K562 (cell line): Measurements from ENCODE around the gene SFXN3. TPM values are rescaled to one million over a fixed set of nuclear protein-coding genes. Genes with fewer than 3 reads are reported as not detected.

Experiments
- ATAC-seq: fragments of 200-7000 bp; cut with Tn5 transposase; 3 replicates; pipeline ENCODE4 v1.9.1; 2020; ENCODE audit warnings: moderate library complexity
- BruUV-seq: library from RNA; stranded (reverse); fragments of 400-500 nt; replicated peaks from 2 replicates; lab custom pipeline; 2021; lab: Mats Ljungman, UMichigan
- CTCF ChIA-PET: fragments of 300-600 bp; formaldehyde crosslinking; extraction: SDS; loops from one replicate; lab custom pipeline; 2021; ENCODE audit warnings: low intra/inter-chr PET ratio; lab: Yijun Ruan, JAX
- POLR2A ChIA-PET: fragments of 300-600, 350-650 bp; sonication (Branson Sonifier 250); formaldehyde crosslinking; extraction: SDS; loops from one replicate; lab custom pipeline; 2021; ENCODE audit warnings: antibody characterized with exemption, inconsistent platforms; lab: Yijun Ruan, JAX
- DNase-seq, 4 experiments: peaks; one replicate each; pipeline versions ENCODE4 v3.0.0 to v3.0.0-alpha.2; 2011 to 2018; ENCODE audit warnings: low spot score in 3 of 4, mixed read lengths in 3 of 4; ENCODE audit errors: extremely low read depth in 1 of 4
- FAIRE-seq: peaks from 2 replicates; lab custom pipeline; 2011; peaks lifted over from hg19 to GRCh38; lab: Jason Lieb, UNC
- H2AFZ ChIP-seq: 2 replicates; pipeline ENCODE4 v1.6.0; 2011; ENCODE audit warnings: low read depth, low read length, control low read depth, inconsistent platforms
- H3K27ac ChIP-seq: fragments of 200-600 bp; 3 replicates; pipeline ENCODE4 v1.8.0; 2011; ENCODE audit warnings: low read depth, mild to moderate bottlenecking, control low read depth, inconsistent platforms, low read length, moderate library complexity, mixed read lengths; ENCODE audit errors: extremely low read depth
- H3K27me3 ChIP-seq, 2 experiments: fragments of 300-600 bp in 1 of 2; 2 replicates in 1 of 2; 3 replicates in 1 of 2; pipeline versions ENCODE4 v1.6.0 to v1.8.0; 2011; ENCODE audit warnings: inconsistent platforms in 2 of 2, low read length in 2 of 2, mild to moderate bottlenecking in 1 of 2, mixed read lengths in 1 of 2, moderate library complexity in 1 of 2; ENCODE audit not compliant: control insufficient read depth in 2 of 2, insufficient read depth in 2 of 2
- H3K36me3 ChIP-seq: fragments of 300-600 bp; 3 replicates; pipeline ENCODE4 v1.8.0; 2011; ENCODE audit warnings: mild to moderate bottlenecking, low read length, inconsistent platforms; ENCODE audit not compliant: control insufficient read depth, insufficient read depth
- H3K4me1 ChIP-seq, 2 experiments: fragments of 200-600 bp in 1 of 2; replicated peaks in 1 of 2; 2 replicates in 1 of 2; 3 replicates in 1 of 2; pipeline versions ENCODE4 v1.5.1 to v1.8.0; 2011; ENCODE audit warnings: inconsistent platforms in 2 of 2, low read length in 2 of 2, mild to moderate bottlenecking in 1 of 2, mixed read lengths in 1 of 2, moderate library complexity in 1 of 2; ENCODE audit not compliant: control insufficient read depth in 2 of 2, insufficient read depth in 2 of 2
- H3K4me2 ChIP-seq: 2 replicates; pipeline ENCODE4 v1.6.1; 2011; ENCODE audit warnings: low read length, control low read depth, inconsistent platforms, mixed read lengths; ENCODE audit not compliant: insufficient read depth
- H3K4me3 ChIP-seq: fragments of 200-600 bp; sonication (generic), shearing (Covaris generic); 2 replicates; pipeline ENCODE4 v1.5.1; 2016; ENCODE audit warnings: control low read depth, inconsistent platforms
- H3K79me2 ChIP-seq: fragments of 200-600 bp; 3 replicates; pipeline ENCODE4 v1.8.0; 2011; ENCODE audit warnings: low read length, inconsistent platforms; ENCODE audit not compliant: control insufficient read depth, insufficient read depth
- H3K9ac ChIP-seq, 2 experiments: 2 replicates each; pipeline versions ENCODE4 v1.6.0 to v1.6.1; 2011; ENCODE audit warnings: low read depth in 2 of 2, low read length in 2 of 2, control low read depth in 1 of 2, inconsistent platforms in 1 of 2, mild to moderate bottlenecking in 1 of 2, mixed read lengths in 1 of 2; ENCODE audit not compliant: insufficient read depth in 1 of 2
- H3K9me1 ChIP-seq: one replicate; pipeline ENCODE4 v1.6.0; 2011; ENCODE audit warnings: inconsistent platforms, mild to moderate bottlenecking, low read length, moderate library complexity; ENCODE audit not compliant: control insufficient read depth, insufficient read depth
- H3K9me3 ChIP-seq: replicated peaks from 2 replicates; pipeline ENCODE4 v1.5.1; 2011; ENCODE audit warnings: low read depth, low read length, inconsistent platforms; ENCODE audit not compliant: control insufficient read depth, insufficient read depth
- H4K20me1 ChIP-seq: replicated peaks from 2 replicates; pipeline ENCODE4 v1.6.1; 2011; ENCODE audit warnings: low read length, inconsistent platforms, mixed read lengths; ENCODE audit not compliant: control insufficient read depth, insufficient read depth
- ERF ChIP-seq: fragments of 450-650 bp; formaldehyde crosslinking; IDR thresholded peaks from 2 replicates; pipeline ENCODE4 v1.4.0; 2020; ENCODE audit warnings: mild to moderate bottlenecking, mixed read lengths
- FOXK2 ChIP-seq, 2 experiments: fragments of 450-650 bp; IDR thresholded peaks in 1 of 2; conservative IDR thresholded peaks in 1 of 2; 2 replicates each; pipeline ENCODE4 v1.6.1; 2016; ENCODE audit warnings: low read depth in 2 of 2, mild to moderate bottlenecking in 1 of 2
- NFRKB ChIP-seq: fragments of 450-650 bp; IDR thresholded peaks from 2 replicates; pipeline ENCODE4 v1.6.1; 2016; ENCODE audit warnings: low read depth
- NR4A1 ChIP-seq, 2 experiments: fragments of 250-450 bp in 1 of 2; fragments of 450-650 bp in 1 of 2; sonication (Bioruptor Pico) in 1 of 2; IDR thresholded peaks; 2 replicates each; pipeline versions ENCODE4 v1.4.0 to v1.6.1; 2016 to 2020; ENCODE audit warnings: mild to moderate bottlenecking in 2 of 2, missing compliant biosample characterization in 1 of 2, missing genetic modification characterization in 1 of 2, moderate library complexity in 1 of 2
- PTBP1 ChIP-seq: fragments of 200-400 bp; formaldehyde crosslinking; IDR thresholded peaks from 2 replicates; pipeline ENCODE4 v1.6.1; 2017; ENCODE audit warnings: low read depth, low read length
- XRCC4 ChIP-seq: IDR thresholded peaks from one replicate; pipeline ENCODE4 v1.6.1; 2011; ENCODE audit not compliant: insufficient read depth, insufficient read length; ENCODE audit errors: extremely low read depth
- ZBTB5 ChIP-seq: fragments of 450-650 bp; IDR thresholded peaks from 2 replicates; pipeline ENCODE4 v1.6.1; 2017; ENCODE audit warnings: antibody characterized with exemption
- ZNF24 ChIP-seq: fragments of 450-650 bp; IDR thresholded peaks from 2 replicates; pipeline ENCODE4 v1.6.1; 2016
- WGBS: fragments of 100-300 bp; shearing (Covaris generic); methylation state at CpG from one replicate; pipeline ENCODE4 v1.1.6; 2016; ENCODE audit warnings: low coverage, mixed read lengths; ENCODE audit not compliant: insufficient coverage; ENCODE audit errors: missing lambda C conversion rate; 5-methylcytosine and 5-hydroxymethylcytosine counted together
- in situ Hi-C: fragments of 300-500 bp; cut with MboI; formaldehyde crosslinking; loops from 4 replicates; pipeline ENCODE4 v1.15.0; 2018; ENCODE audit warnings: inconsistent platforms, mixed read lengths
- intact Hi-C: fragments of 100-400 bp; cut with micrococcal nuclease; formaldehyde crosslinking; loops from 2 replicates; pipeline ENCODE4 v1.14.2; 2022
- polyA plus RNA-seq, 8 experiments: library from polyadenylated mRNA; depleted of rRNA in 4 of 8; stranded (reverse) in 5 of 8; unstranded in 3 of 8; fragments of >200 nt; fragmentation: Nextera tagmentation in 2 of 8; fragmentation: Illumina TruSeq in 1 of 8; extraction: Ambion mirVana in 2 of 8; extraction: Trizol in 1 of 8; gene quantifications; 2 replicates each; pipeline versions ENCODE4 v1.2.1 to v1.2.3, GENCODE V29; 2011 to 2014; ENCODE audit warnings: inconsistent platforms in 1 of 8, missing spikeins in 1 of 8
- total RNA-seq, 7 experiments: library from RNA; depleted of rRNA in 6 of 7; stranded (reverse); fragments of >200 nt in 6 of 7; fragmentation: Illumina TruSeq in 2 of 7; extraction: Trizol in 2 of 7; gene quantifications; 2 replicates each; pipeline versions ENCODE4 v1.2.1 to v1.2.3, GENCODE V29; 2011 to 2021; ENCODE audit warnings: low replicate concordance in 1 of 7

SFXN3 gene
- total and polyA plus RNA-seq, 9 of the 15 experiments (the other 6 are each of a cell fraction or from before 2014, with no cell fraction given): 0.24 to 4.6 (median 0.86) TPM

GRCh38 chr10:101035916-101036702, 5.1 kb downstream of the SFXN3 start (continued):
- no peak for TF ChIP-seq ZNF24
- TF ChIP-seq PTBP1: no peak
- TF ChIP-seq, all 486 proteins: peak for 0

GRCh38 chr10:101036726-101037125, 5.7 kb downstream of the SFXN3 start:
- Histone ChIP-seq H3K4me3 (no peak overlapping the region), H3K4me2 (no peak overlapping the region), H3K27me3 (no peaks in the 10 kb centered on the region), H4K20me1 (no peaks in the 10 kb centered on the region), H3K9ac (peak overlapping the region in 1 of 2 experiments; percentile 35; a peak in 1 of 4 replicates), H3K36me3 (no peaks in the 10 kb centered on the region), H3K4me1 (peaks cover 13 to 22% of the 10 kb centered on the region in 2 experiments), H3K9me1 (no peaks in the 10 kb centered on the region), H3K27ac (no peak overlapping the region), H3K9me3 (no peaks in the 10 kb centered on the region), H2AFZ (no peak overlapping the region), H3K79me2 (no peaks in the 10 kb centered on the region)
- WGBS: 11% methylated on average over 6 of the region's 7 CpGs
- ChIA-PET POLR2A (interaction anchor here (0.6 kb wide), 2 partner anchors 14 to 141 kb away, joined by 3 to 4 read pairs; no protein-coding TSS in a partner anchor), CTCF (no interaction called here)
- no peak for DNase-seq
- no peak for FAIRE-seq
- no peak for TF ChIP-seq NR4A1 (CRISPR knock-in tag; IDR thresholded peaks at IDR 0.05)
- TF ChIP-seq NR4A1 (tag; IDR thresholded peaks at IDR 0.05): no peak
- TF ChIP-seq NFRKB: no peak
- TF ChIP-seq ERF (CRISPR knock-in tag): no peak
- TF ChIP-seq XRCC4: no peak
- no peak for TF ChIP-seq ZBTB5
- no peak for TF ChIP-seq FOXK2 (conservative IDR thresholded peaks at IDR 0.05 in 1 of 2, IDR thresholded peaks at IDR 0.05 in 1 of 2; ENCODE audit: low read depth in 2 of 2)
- intact Hi-C loops: loop anchor here (10.0 kb wide), 1 partner anchor 408 kb away; no protein-coding TSS in a partner anchor
- in situ Hi-C loops: no loop called here
- ATAC-seq: no peak
- no TSS peak for BruUV-seq
